HL-60 (cell line): ENCODE measurements around the gene RAB3GAP1.
"Not testable (repeated sequence)": the region's sequence is repeated elsewhere in the genome, so short reads cannot be mapped to it uniquely, and the experiment has no call there.

Source experiments
- DNase-seq, 2 experiments: peaks; one replicate each; pipeline ENCODE4 v3.0.0-alpha.2; 2010 to 2020; ENCODE audit warnings: low read depth in 1 of 2, low spot score in 1 of 2
- H3K27ac ChIP-seq: fragments of 250-450 bp; sonication (Bioruptor Pico); replicated peaks from 2 replicates; pipeline ENCODE4 v1.5.1; 2020; ENCODE audit warnings: mild to moderate bottlenecking, moderate library complexity
- H3K27me3 ChIP-seq: fragments of 250-450 bp; sonication (Bioruptor Pico); 2 replicates; pipeline ENCODE4 v1.5.1; 2021; ENCODE audit warnings: mild to moderate bottlenecking, moderate library complexity; ENCODE audit not compliant: insufficient read depth, poor library complexity, severe bottlenecking
- H3K4me3 ChIP-seq: replicated peaks from 2 replicates; pipeline ENCODE4 v1.5.1; 2011; ENCODE audit warnings: mild to moderate bottlenecking, control low read depth, low read length; ENCODE audit not compliant: insufficient read depth
- GABPA ChIP-seq: IDR thresholded peaks from 2 replicates; pipeline ENCODE4 v1.6.1; 2012; ENCODE audit warnings: low read depth
- POLR2AphosphoS5 ChIP-seq: IDR thresholded peaks from 2 replicates; pipeline ENCODE4 v1.6.1; 2012; ENCODE audit warnings: low read depth
- SPI1 ChIP-seq: IDR thresholded peaks from 2 replicates; pipeline ENCODE4 v1.6.1; 2012; ENCODE audit warnings: low read depth, mild to moderate bottlenecking, borderline replicate concordance
- TF ChIP-seq, protein P1 (sequence below): IDR thresholded peaks from 2 replicates; pipeline ENCODE4 v1.6.1; 2012; ENCODE audit warnings: low read depth; ENCODE audit not compliant: insufficient replicate concordance
- TF ChIP-seq, protein P2 (sequence below): IDR thresholded peaks from one replicate; pipeline ENCODE4 v1.5.1; 2011; ENCODE audit warnings: low read length, control low read depth, inconsistent platforms; ENCODE audit not compliant: insufficient read depth

RAB3GAP1 gene

DNA sequence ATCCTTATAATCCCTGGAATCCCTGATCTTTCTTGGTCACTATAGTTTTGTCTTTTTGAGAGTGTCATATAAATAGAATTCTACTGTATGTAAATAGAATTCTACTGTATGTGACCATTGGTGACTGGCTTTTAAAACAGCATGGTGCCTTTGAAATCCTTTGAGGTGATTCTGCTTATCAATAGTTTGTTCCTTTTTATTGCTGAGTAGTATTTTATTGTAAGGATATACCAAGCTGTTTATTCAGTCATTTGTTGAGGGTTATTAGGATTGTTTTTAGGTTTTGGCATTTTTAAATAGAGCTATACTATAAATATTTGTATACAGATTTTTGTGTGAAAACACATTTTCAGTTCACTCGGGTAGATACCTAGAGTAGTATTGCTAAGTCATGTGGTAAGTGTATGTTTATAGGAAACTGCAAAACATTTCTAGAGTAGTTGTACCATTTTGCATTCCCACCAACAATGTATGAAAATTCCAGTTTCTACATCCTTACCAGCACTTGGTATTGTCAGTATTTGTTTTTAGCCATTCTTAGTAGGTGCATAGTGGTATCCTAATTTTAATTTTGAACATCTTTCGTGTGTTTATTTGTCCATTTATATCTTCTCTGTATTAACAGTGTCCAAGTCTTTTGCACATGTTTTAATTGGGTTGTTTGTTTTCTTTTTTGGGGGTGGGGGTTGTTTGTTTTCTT, 45.6 kb downstream of the RAB3GAP1 start:
- Histone ChIP-seq H3K27ac (no peak overlapping the region), H3K4me3 (no peak overlapping the region), H3K27me3 (no peaks in the 10 kb centered on the region)
- TF ChIP-seq POLR2AphosphoS5: no peak
- no peak for TF ChIP-seq GABPA
- TF ChIP-seq SPI1: no peak
- TF ChIP-seq, protein P1, sequence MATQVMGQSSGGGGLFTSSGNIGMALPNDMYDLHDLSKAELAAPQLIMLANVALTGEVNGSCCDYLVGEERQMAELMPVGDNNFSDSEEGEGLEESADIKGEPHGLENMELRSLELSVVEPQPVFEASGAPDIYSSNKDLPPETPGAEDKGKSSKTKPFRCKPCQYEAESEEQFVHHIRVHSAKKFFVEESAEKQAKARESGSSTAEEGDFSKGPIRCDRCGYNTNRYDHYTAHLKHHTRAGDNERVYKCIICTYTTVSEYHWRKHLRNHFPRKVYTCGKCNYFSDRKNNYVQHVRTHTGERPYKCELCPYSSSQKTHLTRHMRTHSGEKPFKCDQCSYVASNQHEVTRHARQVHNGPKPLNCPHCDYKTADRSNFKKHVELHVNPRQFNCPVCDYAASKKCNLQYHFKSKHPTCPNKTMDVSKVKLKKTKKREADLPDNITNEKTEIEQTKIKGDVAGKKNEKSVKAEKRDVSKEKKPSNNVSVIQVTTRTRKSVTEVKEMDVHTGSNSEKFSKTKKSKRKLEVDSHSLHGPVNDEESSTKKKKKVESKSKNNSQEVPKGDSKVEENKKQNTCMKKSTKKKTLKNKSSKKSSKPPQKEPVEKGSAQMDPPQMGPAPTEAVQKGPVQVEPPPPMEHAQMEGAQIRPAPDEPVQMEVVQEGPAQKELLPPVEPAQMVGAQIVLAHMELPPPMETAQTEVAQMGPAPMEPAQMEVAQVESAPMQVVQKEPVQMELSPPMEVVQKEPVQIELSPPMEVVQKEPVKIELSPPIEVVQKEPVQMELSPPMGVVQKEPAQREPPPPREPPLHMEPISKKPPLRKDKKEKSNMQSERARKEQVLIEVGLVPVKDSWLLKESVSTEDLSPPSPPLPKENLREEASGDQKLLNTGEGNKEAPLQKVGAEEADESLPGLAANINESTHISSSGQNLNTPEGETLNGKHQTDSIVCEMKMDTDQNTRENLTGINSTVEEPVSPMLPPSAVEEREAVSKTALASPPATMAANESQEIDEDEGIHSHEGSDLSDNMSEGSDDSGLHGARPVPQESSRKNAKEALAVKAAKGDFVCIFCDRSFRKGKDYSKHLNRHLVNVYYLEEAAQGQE: no peak
- no peak for DNase-seq

DNA sequence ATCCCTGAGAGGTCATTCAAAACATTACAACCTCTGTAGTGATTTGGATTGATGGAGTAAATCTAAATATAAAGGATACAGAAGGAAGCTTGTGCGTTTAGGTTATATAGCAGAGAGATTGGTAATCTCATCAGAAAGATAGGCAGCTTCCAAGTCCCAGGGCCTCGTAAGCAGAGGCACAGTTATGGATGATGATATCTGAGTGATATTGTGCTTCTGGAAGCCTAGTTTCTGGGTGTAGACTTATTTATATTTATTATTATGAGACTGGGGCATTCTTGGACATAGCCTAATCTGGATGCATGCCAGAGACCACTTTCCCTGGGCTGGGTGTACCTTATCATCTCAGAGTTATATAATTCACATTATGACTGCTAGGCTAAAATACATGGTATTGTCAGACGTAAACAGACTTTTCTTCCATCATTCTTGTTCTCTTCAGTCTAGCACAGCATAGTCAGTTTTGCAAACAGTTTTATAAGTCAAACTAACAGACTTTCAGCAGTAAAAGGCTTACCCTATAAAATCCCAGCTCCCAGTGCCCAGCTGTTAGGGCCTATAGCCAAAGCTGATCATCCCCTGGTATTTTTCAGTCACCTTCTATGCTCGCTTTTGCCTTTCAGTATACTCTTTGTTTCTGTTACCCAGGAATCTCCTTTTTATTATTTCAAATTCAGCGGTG, 47.9 kb downstream of the RAB3GAP1 start:
- TF ChIP-seq, protein P1: no peak
- TF ChIP-seq POLR2AphosphoS5 (no peak), SPI1 (no peak), GABPA (no peak)
- TF ChIP-seq, protein P2, sequence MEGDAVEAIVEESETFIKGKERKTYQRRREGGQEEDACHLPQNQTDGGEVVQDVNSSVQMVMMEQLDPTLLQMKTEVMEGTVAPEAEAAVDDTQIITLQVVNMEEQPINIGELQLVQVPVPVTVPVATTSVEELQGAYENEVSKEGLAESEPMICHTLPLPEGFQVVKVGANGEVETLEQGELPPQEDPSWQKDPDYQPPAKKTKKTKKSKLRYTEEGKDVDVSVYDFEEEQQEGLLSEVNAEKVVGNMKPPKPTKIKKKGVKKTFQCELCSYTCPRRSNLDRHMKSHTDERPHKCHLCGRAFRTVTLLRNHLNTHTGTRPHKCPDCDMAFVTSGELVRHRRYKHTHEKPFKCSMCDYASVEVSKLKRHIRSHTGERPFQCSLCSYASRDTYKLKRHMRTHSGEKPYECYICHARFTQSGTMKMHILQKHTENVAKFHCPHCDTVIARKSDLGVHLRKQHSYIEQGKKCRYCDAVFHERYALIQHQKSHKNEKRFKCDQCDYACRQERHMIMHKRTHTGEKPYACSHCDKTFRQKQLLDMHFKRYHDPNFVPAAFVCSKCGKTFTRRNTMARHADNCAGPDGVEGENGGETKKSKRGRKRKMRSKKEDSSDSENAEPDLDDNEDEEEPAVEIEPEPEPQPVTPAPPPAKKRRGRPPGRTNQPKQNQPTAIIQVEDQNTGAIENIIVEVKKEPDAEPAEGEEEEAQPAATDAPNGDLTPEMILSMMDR: no peak
- no peaks in the 10 kb centered on the region for H3K27me3 ChIP-seq

DNA sequence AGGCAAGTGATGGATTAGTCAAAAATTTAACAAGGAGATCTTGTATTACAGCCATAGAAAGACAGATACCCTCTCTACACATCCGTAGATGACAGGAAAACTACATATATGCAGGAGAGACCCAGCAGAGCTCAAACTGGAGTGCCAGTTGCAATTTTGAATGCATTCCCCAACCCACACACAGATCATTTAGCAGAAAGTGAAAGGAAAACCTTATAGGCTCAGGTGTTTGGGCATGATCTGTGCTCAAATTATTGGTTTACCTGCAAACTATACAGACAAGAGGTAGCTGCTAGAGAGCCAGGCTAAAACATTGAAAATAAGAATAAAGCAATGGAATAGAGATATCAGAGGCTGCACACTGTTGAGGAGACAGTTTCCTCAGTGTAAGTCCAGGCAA, 51.8 kb downstream of the RAB3GAP1 start:
- DNase-seq: no peak
- Histone ChIP-seq H3K27me3 (no peaks in the 10 kb centered on the region), H3K27ac (no peak overlapping the region), H3K4me3 (no peak overlapping the region)
- TF ChIP-seq SPI1 (no peak), GABPA (no peak)
- TF ChIP-seq, protein P1: no peak

More for the DNA sequence above, 47.9 kb downstream of the RAB3GAP1 start:
- DNase-seq: no peak
- Histone ChIP-seq H3K4me3 (no peak overlapping the region), H3K27ac (no peak overlapping the region)

DNA sequence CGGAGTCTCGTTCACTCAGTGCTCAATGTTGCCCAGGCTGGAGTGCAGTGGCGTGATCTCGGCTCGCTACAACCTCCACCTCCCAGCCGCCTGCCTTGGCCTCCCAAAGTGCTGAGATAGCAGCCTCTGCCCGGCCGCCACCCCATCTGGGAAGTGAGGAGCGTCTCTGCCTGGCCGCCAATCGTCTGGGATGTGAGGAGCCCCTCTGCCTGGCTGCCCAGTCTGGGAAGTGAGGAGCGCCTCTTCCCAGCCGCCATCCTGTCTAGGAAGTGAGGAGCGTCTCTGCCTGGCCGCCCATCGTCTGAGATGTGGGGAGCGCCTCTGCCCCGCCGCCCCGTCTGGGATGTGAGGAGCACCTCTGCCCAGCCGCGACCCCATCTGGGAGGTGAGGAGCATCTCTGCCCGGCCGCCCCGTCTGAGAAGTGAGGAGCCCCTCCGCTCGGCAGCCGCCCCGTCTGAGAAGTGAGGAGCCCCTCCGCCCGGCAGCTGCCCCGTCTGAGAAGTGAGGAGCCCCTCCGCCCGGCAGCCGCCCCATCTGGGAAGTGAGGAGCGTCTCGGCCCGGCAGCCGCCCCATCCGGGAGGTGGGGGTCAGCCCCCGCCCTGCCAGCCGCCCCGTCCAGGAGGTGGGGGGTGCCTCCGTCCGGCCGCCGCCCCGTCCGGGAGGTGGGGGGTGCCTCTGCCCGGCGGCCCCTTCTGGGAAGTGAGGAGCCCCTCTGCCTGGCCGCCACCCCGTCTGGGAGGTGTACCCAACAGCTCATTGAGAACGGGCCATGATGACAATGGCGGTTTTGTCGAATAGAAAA, 53.6 kb downstream of the RAB3GAP1 start:
- not testable (repeated sequence) for H3K27ac ChIP-seq, DNase-seq, H3K4me3 ChIP-seq, H3K27me3 ChIP-seq
